ENCODE data around the gene DLGAP1. TPM values are rescaled to one million over a fixed set of nuclear protein-coding genes. Genes with fewer than 3 reads are reported as not detected.
"Not testable (repeated sequence)": the region's sequence is repeated elsewhere in the genome, so short reads cannot be mapped to it uniquely, and the experiment has no call there.

DLGAP1 gene
- polyA plus RNA-seq, 1 donor from 2014 or later = 4.5 TPM

GRCh38 chr18:3650521-3651042 lies 804.5 kb downstream of the DLGAP1 start:
- not testable (repeated sequence) for H3K4me2 ChIP-seq (ENCODE audit: low read length); H4K20me1 ChIP-seq (ENCODE audit: insufficient read depth); H3K36me3 ChIP-seq (ENCODE audit: insufficient read depth, low read length); H3K9me2 ChIP-seq (ENCODE audit: insufficient read depth, low read length); H3K27ac ChIP-seq (ENCODE audit: low read length); H3F3A ChIP-seq (ENCODE audit: insufficient read depth, low read length, poor library complexity, severe bottlenecking); H3K9me3 ChIP-seq (ENCODE audit: low read length); H3K9ac ChIP-seq (ENCODE audit: low read length); H3K27me3 ChIP-seq (ENCODE audit: insufficient read depth, low read depth, low read length); H3K4me3 ChIP-seq (ENCODE audit: low read length); H3K79me2 ChIP-seq (replicated peaks; ENCODE audit: insufficient read depth, low read length); H2AFZ ChIP-seq (ENCODE audit: low read depth, low read length)

- H3K4me3 ChIP-seq (ENCODE audit: low read length) = no peak overlapping the region
- no peaks in the 10 kb centered on the region for H3K36me3 ChIP-seq (ENCODE audit: insufficient read depth, low read length)
- no peaks in the 10 kb centered on the region for H3K27me3 ChIP-seq (ENCODE audit: insufficient read depth, low read depth, low read length)
- no peak overlapping the region for H3K4me2 ChIP-seq (ENCODE audit: low read length)
- no peaks in the 10 kb centered on the region for H3F3A ChIP-seq (ENCODE audit: insufficient read depth, low read length, poor library complexity, severe bottlenecking)
- no peaks in the 10 kb centered on the region for H4K20me1 ChIP-seq (ENCODE audit: insufficient read depth)
- no peak overlapping the region for H3K9ac ChIP-seq (ENCODE audit: low read length)
- H3K9me3 ChIP-seq (ENCODE audit: low read length) = no peaks in the 10 kb centered on the region
- no peak overlapping the region for H3K27ac ChIP-seq (ENCODE audit: low read length)
- TF ChIP-seq EZH2 (IDR thresholded peaks at IDR 0.05; ENCODE audit: borderline replicate concordance, insufficient read depth, low read length, poor library complexity, severe bottlenecking) = no peak
- TF ChIP-seq POLR2AphosphoS5 (IDR thresholded peaks at IDR 0.05) = no peak
- no peak for TF ChIP-seq RAD21 (conservative IDR thresholded peaks at IDR 0.05)
- no peaks in the 10 kb centered on the region for H3K9me2 ChIP-seq (ENCODE audit: insufficient read depth, low read length)
- no peaks in the 10 kb centered on the region for H3K79me2 ChIP-seq (replicated peaks; ENCODE audit: insufficient read depth, low read length)
- H2AFZ ChIP-seq (ENCODE audit: low read depth, low read length) = no peak overlapping the region
Measured at GRCh38 chr18:3649633-3650426, 805.3 kb downstream of the DLGAP1 start.

- Histone ChIP-seq H3K9me2 (ENCODE audit: insufficient read depth, low read length) (no peaks in the 10 kb centered on the region), H2AFZ (ENCODE audit: low read depth, low read length) (no peak overlapping the region), H3K36me3 (ENCODE audit: insufficient read depth, low read length) (no peaks in the 10 kb centered on the region), H3K27ac (ENCODE audit: low read length) (no peak overlapping the region), H3K79me2 (replicated peaks; ENCODE audit: insufficient read depth, low read length) (no peaks in the 10 kb centered on the region), H3K9ac (ENCODE audit: low read length) (no peak overlapping the region), H3K27me3 (ENCODE audit: insufficient read depth, low read depth, low read length) (no peaks in the 10 kb centered on the region), H3K9me3 (ENCODE audit: low read length) (no peaks in the 10 kb centered on the region), H4K20me1 (ENCODE audit: insufficient read depth) (no peaks in the 10 kb centered on the region), H3F3A (ENCODE audit: insufficient read depth, low read length, poor library complexity, severe bottlenecking) (no peaks in the 10 kb centered on the region), H3K4me2 (ENCODE audit: low read length) (no peak overlapping the region), H3K4me3 (ENCODE audit: low read length) (no peak overlapping the region)
- TF ChIP-seq EZH2 (IDR thresholded peaks at IDR 0.05; ENCODE audit: borderline replicate concordance, insufficient read depth, low read length, poor library complexity, severe bottlenecking) = no peak
- TF ChIP-seq TAF1 (IDR thresholded peaks at IDR 0.05; ENCODE audit: low read depth) = no peak
- no peak for TF ChIP-seq EP300 (conservative IDR thresholded peaks at IDR 0.05; ENCODE audit: poor library complexity, severe bottlenecking)
- no peak for TF ChIP-seq SMC3 (conservative IDR thresholded peaks at IDR 0.05; ENCODE audit: poor library complexity)
- no peak for TF ChIP-seq MXI1 (conservative IDR thresholded peaks at IDR 0.05; ENCODE audit: poor library complexity, severe bottlenecking)
- TF ChIP-seq CTCF (IDR thresholded peaks at IDR 0.05; ENCODE audit: poor library complexity, severe bottlenecking) = no peak
- TF ChIP-seq RAD21 (conservative IDR thresholded peaks at IDR 0.05) = no peak
- no peak for TF ChIP-seq POLR2AphosphoS5 (IDR thresholded peaks at IDR 0.05)
- TF ChIP-seq REST (IDR thresholded peaks at IDR 0.05; ENCODE audit: borderline replicate concordance) = no peak
Measured at GRCh38 chr18:3649135-3649632, 805.9 kb downstream of the DLGAP1 start.

Measured in neural cell (in vitro differentiated cells).